ENCODE measurements around the gene CCDC136. TPM values are rescaled to one million over a fixed set of nuclear protein-coding genes. Genes with fewer than 3 reads are reported as not detected.

Gene CCDC136
- total and polyA plus RNA-seq, 2 experiments from 2014 or later = 27.1 to 55.7 TPM

DNA sequence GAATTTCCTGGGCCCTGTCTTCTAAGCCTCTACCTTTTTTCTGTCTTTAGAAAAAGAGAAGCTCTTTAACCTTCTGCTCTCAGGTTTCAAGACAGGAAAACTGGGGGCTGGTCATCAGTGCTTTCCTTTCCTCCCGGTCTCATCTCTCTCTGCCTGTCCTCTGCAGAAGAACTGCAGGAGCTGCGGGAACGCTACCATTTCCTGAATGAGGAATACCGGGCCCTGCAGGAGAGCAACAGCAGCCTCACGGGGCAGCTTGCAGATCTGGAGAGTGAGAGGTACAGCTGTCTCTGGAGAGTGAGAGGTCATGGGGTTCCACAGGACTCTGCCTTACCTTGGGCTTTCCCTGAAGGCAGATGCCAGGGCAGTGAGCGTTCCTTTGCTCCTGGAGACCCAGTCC lies 12.7 kb downstream of the CCDC136 start (continued):
- TF ChIP-seq CTCF (conservative IDR thresholded peaks at IDR 0.05; ENCODE audit: low read depth in 2 of 2) (no peak), ZNF331 (CRISPR knock-in tag; IDR thresholded peaks at IDR 0.05; ENCODE audit: low read depth) (no peak), ZNF114 (CRISPR knock-in tag; IDR thresholded peaks at IDR 0.05) (no peak), EZH2phosphoT487 (IDR thresholded peaks at IDR 0.05; ENCODE audit: unreplicated experiment) (no peak), CREB1 (CRISPR knock-in tag; IDR thresholded peaks at IDR 0.05; ENCODE audit: low read depth) (no peak), STAT1 (IDR thresholded peaks at IDR 0.05; ENCODE audit: unreplicated experiment) (no peak), POLR2AphosphoS5 (IDR thresholded peaks at IDR 0.05; ENCODE audit: low read depth) (no peak), REST (IDR thresholded peaks at IDR 0.05; ENCODE audit: unreplicated experiment) (no peak)

GRCh38 chr7:128805225-128805624 lies 13.5 kb downstream of the CCDC136 start:
- Histone ChIP-seq H3K4me1 (ENCODE audit: insufficient read depth) (no peaks in the 10 kb centered on the region), H3K79me2 (replicated peaks; ENCODE audit: insufficient read depth) (no peaks in the 10 kb centered on the region), H2AFZ (no peak overlapping the region), H3K4me3 (no peak overlapping the region), H3K27ac (ENCODE audit: low read depth) (no peak overlapping the region), H4K20me1 (replicated peaks; ENCODE audit: insufficient read depth) (0 out of 2 replicates have a peak, but pooled peaks cover 4% of the 10 kb centered on the region), H3F3A (replicated peaks; ENCODE audit: low read depth) (no peaks in the 10 kb centered on the region; the same call in 1 of the 2 replicates), H3K9me2 (ENCODE audit: insufficient read depth) (no peaks in the 10 kb centered on the region), H3K4me2 (no peak overlapping the region), H3K27me3 (ENCODE audit: insufficient read depth) (no peaks in the 10 kb centered on the region), H3K36me3 (ENCODE audit: insufficient read depth) (peaks cover 33% of the 10 kb centered on the region; the same call in 1 of the 2 replicates)
- no peak overlapping the region for H3K27ac Mint-ChIP-seq
- no peaks in the 10 kb centered on the region for H3K27me3 Mint-ChIP-seq (ENCODE audit: insufficient read depth, low read depth, poor library complexity)
- peaks cover 54% of the 10 kb centered on the region for H3K36me3 Mint-ChIP-seq (ENCODE audit: low read depth)
- ATAC-seq (no peak), DNase-seq (ENCODE audit: low spot score) (no peak)
- no peaks in the 10 kb centered on the region for H3K9me3 Mint-ChIP-seq
- H3K4me3 Mint-ChIP-seq = no peak overlapping the region
- peaks cover 13% of the 10 kb centered on the region for H3K4me1 Mint-ChIP-seq
- TF ChIP-seq, protein P1, sequence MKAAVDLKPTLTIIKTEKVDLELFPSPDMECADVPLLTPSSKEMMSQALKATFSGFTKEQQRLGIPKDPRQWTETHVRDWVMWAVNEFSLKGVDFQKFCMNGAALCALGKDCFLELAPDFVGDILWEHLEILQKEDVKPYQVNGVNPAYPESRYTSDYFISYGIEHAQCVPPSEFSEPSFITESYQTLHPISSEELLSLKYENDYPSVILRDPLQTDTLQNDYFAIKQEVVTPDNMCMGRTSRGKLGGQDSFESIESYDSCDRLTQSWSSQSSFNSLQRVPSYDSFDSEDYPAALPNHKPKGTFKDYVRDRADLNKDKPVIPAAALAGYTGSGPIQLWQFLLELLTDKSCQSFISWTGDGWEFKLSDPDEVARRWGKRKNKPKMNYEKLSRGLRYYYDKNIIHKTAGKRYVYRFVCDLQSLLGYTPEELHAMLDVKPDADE (IDR thresholded peaks at IDR 0.05) = no peak
- no peak for TF ChIP-seq EZH2 (IDR thresholded peaks at IDR 0.05; ENCODE audit: low read depth, unreplicated experiment)
- no peak for TF ChIP-seq STAT1 (IDR thresholded peaks at IDR 0.05; ENCODE audit: unreplicated experiment)
- TF ChIP-seq NANOG (IDR thresholded peaks at IDR 0.05; ENCODE audit: borderline replicate concordance) = no peak
- no peak for TF ChIP-seq CREB1 (CRISPR knock-in tag; IDR thresholded peaks at IDR 0.05; ENCODE audit: low read depth)
- TF ChIP-seq ZNF331 (CRISPR knock-in tag; IDR thresholded peaks at IDR 0.05; ENCODE audit: low read depth) = no peak
- TF ChIP-seq, protein P2, sequence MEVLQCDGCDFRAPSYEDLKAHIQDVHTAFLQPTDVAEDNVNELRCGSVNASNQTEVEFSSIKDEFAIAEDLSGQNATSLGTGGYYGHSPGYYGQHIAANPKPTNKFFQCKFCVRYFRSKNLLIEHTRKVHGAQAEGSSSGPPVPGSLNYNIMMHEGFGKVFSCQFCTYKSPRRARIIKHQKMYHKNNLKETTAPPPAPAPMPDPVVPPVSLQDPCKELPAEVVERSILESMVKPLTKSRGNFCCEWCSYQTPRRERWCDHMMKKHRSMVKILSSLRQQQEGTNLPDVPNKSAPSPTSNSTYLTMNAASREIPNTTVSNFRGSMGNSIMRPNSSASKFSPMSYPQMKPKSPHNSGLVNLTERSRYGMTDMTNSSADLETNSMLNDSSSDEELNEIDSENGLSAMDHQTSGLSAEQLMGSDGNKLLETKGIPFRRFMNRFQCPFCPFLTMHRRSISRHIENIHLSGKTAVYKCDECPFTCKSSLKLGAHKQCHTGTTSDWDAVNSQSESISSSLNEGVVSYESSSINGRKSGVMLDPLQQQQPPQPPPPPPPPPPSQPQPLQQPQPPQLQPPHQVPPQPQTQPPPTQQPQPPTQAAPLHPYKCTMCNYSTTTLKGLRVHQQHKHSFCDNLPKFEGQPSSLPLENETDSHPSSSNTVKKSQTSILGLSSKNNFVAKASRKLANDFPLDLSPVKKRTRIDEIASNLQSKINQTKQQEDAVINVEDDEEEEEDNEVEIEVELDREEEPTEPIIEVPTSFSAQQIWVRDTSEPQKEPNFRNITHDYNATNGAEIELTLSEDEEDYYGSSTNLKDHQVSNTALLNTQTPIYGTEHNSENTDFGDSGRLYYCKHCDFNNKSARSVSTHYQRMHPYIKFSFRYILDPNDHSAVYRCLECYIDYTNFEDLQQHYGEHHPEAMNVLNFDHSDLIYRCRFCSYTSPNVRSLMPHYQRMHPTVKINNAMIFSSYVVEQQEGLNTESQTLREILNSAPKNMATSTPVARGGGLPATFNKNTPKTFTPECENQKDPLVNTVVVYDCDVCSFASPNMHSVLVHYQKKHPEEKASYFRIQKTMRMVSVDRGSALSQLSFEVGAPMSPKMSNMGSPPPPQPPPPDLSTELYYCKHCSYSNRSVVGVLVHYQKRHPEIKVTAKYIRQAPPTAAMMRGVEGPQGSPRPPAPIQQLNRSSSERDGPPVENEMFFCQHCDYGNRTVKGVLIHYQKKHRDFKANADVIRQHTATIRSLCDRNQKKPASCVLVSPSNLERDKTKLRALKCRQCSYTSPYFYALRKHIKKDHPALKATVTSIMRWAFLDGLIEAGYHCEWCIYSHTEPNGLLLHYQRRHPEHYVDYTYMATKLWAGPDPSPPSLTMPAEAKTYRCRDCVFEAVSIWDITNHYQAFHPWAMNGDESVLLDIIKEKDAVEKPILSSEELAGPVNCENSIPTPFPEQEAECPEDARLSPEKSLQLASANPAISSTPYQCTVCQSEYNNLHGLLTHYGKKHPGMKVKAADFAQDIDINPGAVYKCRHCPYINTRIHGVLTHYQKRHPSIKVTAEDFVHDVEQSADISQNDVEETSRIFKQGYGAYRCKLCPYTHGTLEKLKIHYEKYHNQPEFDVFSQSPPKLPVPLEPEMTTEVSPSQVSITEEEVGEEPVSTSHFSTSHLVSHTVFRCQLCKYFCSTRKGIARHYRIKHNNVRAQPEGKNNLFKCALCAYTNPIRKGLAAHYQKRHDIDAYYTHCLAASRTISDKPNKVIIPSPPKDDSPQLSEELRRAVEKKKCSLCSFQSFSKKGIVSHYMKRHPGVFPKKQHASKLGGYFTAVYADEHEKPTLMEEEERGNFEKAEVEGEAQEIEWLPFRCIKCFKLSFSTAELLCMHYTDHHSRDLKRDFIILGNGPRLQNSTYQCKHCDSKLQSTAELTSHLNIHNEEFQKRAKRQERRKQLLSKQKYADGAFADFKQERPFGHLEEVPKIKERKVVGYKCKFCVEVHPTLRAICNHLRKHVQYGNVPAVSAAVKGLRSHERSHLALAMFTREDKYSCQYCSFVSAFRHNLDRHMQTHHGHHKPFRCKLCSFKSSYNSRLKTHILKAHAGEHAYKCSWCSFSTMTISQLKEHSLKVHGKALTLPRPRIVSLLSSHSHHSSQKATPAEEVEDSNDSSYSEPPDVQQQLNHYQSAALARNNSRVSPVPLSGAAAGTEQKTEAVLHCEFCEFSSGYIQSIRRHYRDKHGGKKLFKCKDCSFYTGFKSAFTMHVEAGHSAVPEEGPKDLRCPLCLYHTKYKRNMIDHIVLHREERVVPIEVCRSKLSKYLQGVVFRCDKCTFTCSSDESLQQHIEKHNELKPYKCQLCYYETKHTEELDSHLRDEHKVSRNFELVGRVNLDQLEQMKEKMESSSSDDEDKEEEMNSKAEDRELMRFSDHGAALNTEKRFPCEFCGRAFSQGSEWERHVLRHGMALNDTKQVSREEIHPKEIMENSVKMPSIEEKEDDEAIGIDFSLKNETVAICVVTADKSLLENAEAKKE (CRISPR knock-in tag; IDR thresholded peaks at IDR 0.05) = no peak

All from GM23338 (cell line).